NCI-H748 treated with DMSO at 0.1 percent for 48 hours (cell line): Measurements from ENCODE around the gene CHKA.
"Not testable (repeated sequence)": the region's sequence is repeated elsewhere in the genome, so short reads cannot be mapped to it uniquely, and the experiment has no call there.

ENCODE experiments used
- DNase-seq: peaks from one replicate; lab custom pipeline; 2025; lab: John Stamatoyannopoulos, UW

The CHKA gene

GRCh38 chr11:68116126-68116525, 5.1 kb downstream of the CHKA start:
- no peak for DNase-seq

- DNase-seq = no peak
These were observed 5.9 kb downstream of the CHKA start for GRCh38 chr11:68115285-68115684.

DNA sequence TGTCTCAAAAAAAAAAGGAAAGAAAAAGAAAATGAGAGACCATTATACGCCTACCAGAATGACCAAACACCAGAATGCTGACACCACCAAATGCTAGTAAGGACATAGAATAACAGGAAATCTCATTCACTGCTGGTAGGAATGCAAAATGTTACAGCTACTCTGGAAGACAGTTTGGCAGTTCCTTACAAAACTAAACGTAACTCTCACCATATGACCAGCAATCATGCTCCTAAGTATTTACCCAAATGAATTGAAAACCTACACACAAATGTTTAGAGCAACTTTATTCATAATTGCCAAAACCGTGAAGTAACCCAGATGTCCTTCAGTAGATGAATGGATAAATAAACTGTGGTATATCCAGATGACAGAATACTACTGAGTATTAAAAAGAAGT, 7.2 kb downstream of the CHKA start:
- no peak for DNase-seq

GRCh38 chr11:68107689-68108088, 13.5 kb downstream of the CHKA start:
- DNase-seq = no peak

GRCh38 chr11:68106165-68106940, 14.8 kb downstream of the CHKA start:
- no peak for DNase-seq

DNA sequence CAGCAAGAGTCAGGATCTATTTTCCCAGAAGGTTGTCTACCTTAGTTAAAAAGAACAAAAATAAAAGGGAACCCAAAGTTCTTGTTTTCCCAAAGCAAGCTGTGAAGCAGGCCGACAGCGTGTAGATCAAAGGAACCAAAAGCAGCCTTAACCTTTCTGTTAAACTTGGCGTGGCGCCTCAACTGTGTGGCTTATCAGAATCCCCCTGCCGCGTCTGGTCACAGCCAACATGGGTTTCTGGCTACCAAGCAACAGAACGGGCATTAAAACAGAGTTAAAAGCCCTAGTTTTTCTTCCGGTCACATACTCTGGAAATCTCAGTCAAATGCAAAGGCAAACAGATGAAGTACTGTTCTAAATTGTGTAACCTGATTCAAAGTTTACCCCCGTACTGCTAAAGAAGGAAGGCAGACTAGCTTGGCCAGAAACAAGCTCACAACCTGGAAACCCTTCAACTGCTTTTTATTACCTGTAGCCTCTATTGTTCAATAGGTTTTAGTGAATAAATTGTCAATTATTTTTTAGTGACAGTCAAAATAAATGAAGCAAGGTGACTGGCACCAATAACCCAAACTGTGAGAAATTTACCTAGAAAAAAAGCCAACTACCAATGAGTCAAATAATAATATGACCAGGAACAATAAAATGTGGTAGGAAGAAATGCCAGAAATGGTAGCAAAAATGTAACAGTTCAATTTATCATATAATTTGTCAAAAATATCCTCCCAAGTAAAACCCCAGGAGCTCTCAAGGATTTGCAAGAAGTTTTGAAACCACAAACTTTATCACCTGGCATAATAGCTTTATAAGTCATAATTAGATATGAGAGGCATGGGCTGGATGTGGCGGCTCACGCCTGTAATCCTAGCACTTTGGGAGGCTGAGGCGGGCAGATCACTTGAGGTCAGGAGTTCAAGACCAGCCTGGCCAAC, 21.4 kb downstream of the CHKA start:
- peak; percentile 60 for DNase-seq

DNA sequence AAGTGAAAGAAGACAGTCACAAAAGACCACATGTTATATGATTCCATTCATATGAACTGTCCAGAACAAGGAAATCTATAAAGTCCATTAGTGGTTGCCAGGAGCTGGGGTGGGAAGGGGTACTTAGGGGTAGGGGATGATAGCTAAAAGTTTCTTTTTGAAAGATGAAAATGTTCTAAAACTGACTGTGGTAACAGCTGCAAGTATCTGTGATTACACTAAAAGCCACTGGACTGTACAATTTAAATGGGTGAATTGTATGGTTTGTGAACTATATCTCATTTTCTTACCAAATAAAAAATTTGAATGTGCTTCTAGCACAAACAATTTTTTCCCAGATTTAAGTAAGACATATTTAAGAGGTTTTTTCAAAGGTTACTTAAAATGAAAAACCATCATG, 22.1 kb downstream of the CHKA start:
- DNase-seq = no peak

- DNase-seq = no peak
These were observed 24.2 kb downstream of the CHKA start for GRCh38 chr11:68096962-68097361.

GRCh38 chr11:68093565-68093964, 27.6 kb downstream of the CHKA start:
- DNase-seq = no peak

- not testable (repeated sequence) for DNase-seq
These were observed 28.2 kb downstream of the CHKA start for GRCh38 chr11:68092946-68093345.

DNA sequence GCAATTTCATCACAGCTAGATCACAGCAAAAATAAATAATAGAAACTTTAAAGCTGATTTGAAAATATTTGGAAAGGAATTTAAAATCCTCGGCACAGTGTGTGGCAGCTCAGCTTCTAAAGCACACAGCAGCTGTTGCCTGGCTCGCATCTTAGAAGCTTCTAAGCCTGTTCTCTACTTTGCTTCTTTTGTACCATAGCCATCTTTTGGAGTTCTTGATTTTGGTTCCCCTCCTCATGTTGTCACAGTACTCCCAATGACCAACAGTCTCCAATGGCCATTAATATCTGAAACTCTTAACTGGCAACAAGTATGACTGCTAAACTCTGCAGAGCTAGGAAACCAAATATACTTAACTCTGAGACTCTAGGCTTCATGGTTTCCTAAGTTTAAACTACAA, 28.8 kb downstream of the CHKA start:
- DNase-seq = no peak

DNA sequence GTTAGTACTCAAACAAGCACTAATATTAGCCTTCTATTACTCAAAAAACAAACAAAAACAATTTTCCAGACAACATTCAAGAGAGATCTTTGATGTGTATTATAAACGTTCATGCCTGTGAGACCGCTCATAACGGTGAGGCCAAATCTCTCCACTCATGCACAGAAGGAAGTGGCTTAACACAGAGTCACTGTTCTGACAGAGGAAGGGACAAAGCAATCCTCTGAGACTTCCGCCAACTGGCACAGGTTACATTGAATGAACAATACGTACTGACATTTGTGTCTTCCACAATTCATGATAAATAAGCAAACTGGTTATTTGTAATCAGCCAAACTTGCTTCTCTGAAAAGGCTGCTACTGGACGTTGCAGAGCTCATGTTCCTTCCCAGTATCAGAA, 30.5 kb downstream of the CHKA start:
- DNase-seq = no peak

GRCh38 chr11:68090287-68090686, 30.9 kb downstream of the CHKA start:
- no peak for DNase-seq

DNA sequence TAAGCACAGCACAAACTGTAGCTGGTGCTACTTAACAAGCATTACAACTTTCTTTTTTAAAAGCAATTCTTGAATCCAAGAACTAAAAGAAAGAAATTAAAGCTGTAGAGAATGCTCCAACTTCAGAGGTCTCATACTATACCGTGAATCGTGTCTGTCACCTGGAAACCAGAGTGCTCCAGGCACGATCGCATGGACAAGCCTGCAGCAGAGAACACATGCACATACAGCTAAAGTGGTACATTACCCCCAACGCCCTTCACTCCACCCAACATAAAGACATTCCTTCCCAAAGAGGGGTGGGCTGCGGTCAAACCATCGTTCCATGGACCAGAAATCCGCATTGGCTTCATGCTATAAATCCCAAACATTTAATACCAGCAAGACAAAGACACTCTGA, 31.5 kb downstream of the CHKA start:
- no peak for DNase-seq

- DNase-seq = no peak
These were observed 37.7 kb downstream of the CHKA start for GRCh38 chr11:68083517-68083916.

- no peak for DNase-seq
These were observed 38.7 kb downstream of the CHKA start for GRCh38 chr11:68082481-68082880.

- no peak for DNase-seq
These were observed 39.5 kb downstream of the CHKA start for GRCh38 chr11:68081691-68082090.

GRCh38 chr11:68080860-68081259, 40.3 kb downstream of the CHKA start:
- DNase-seq = no peak

- no peak for DNase-seq
These were observed 43.3 kb downstream of the CHKA start for GRCh38 chr11:68077617-68078582.

GRCh38 chr11:68076371-68077042, 44.7 kb downstream of the CHKA start:
- DNase-seq = no peak

- DNase-seq = no peak
These were observed 46.4 kb downstream of the CHKA start for GRCh38 chr11:68074584-68075352.
